Mesothelial cell of epicardium (in vitro differentiated cells): ENCODE data around the gene TMEM234. TPM values are rescaled to one million over a fixed set of nuclear protein-coding genes. Genes with fewer than 3 reads are reported as not detected.

Source experiments
- DNase-seq, 2 experiments: peaks; one replicate each; pipeline ENCODE4 v3.0.0; 2021; ENCODE audit warnings: low spot score in 2 of 2; ENCODE audit not compliant: unreplicated experiment in 2 of 2
- H3K27ac Mint-ChIP-seq: 2 replicates; pipeline ENCODE4 v1.8.0; 2021; ENCODE audit warnings: mixed read lengths
- H3K27me3 Mint-ChIP-seq: 2 replicates; pipeline ENCODE4 v1.8.0; 2021; ENCODE audit warnings: low read depth, mixed read lengths
- H3K36me3 Mint-ChIP-seq: 2 replicates; pipeline ENCODE4 v1.8.0; 2021; ENCODE audit warnings: mixed read lengths
- H3K4me1 Mint-ChIP-seq: 2 replicates; pipeline ENCODE4 v1.8.0; 2021; ENCODE audit warnings: mixed read lengths
- H3K4me3 Mint-ChIP-seq: 2 replicates; pipeline ENCODE4 v1.8.0; 2021; ENCODE audit warnings: mild to moderate bottlenecking, moderate library complexity, mixed read lengths
- H3K9me3 Mint-ChIP-seq: 2 replicates; pipeline ENCODE4 v1.8.0; 2021; ENCODE audit warnings: mixed read lengths
- CTCF ChIP-seq: fragments of 200-600 bp; sonication (generic); IDR thresholded peaks from one replicate; pipeline ENCODE4 v1.5.0; 2021; ENCODE audit warnings: antibody characterized with exemption; ENCODE audit not compliant: unreplicated experiment
- total RNA-seq: library from RNA; stranded (reverse); gene quantifications from 3 replicates; pipeline ENCODE4 v1.2.1, GENCODE V29; 2021

Gene TMEM234
- total RNA-seq, 1 donor from 2014 or later: 32.9 TPM

GRCh38 chr1:32231843-32232432 is 9.8 kb upstream of the TMEM234 start:
- Mint-ChIP-seq H3K27ac (peak overlapping the region; percentile 51), H3K27me3 (no peaks in the 10 kb centered on the region), H3K36me3 (peaks cover 29% of the 10 kb centered on the region), H3K4me3 (no peak overlapping the region), H3K9me3 (no peaks in the 10 kb centered on the region), H3K4me1 (no peaks in the 10 kb centered on the region)
- no peak for DNase-seq
- TF ChIP-seq CTCF: no peak

- H3K9me3 Mint-ChIP-seq: no peaks in the 10 kb centered on the region
- H3K4me1 Mint-ChIP-seq: peaks cover 4% of the 10 kb centered on the region
- no peak overlapping the region for H3K27ac Mint-ChIP-seq
- no peak for TF ChIP-seq CTCF
- DNase-seq: no peak
- no peak overlapping the region for H3K4me3 Mint-ChIP-seq
- H3K27me3 Mint-ChIP-seq: no peaks in the 10 kb centered on the region
- peaks cover 41% of the 10 kb centered on the region for H3K36me3 Mint-ChIP-seq
Observed at GRCh38 chr1:32228771-32229170, 6.6 kb upstream of the TMEM234 start.

- H3K9me3 Mint-ChIP-seq: no peaks in the 10 kb centered on the region
- peak overlapping the region; percentile 18 for H3K27ac Mint-ChIP-seq
- H3K36me3 Mint-ChIP-seq: peaks cover 31% of the 10 kb centered on the region
- DNase-seq: no peak
- H3K27me3 Mint-ChIP-seq: no peaks in the 10 kb centered on the region
- H3K4me1 Mint-ChIP-seq: peaks cover 25% of the 10 kb centered on the region
- H3K4me3 Mint-ChIP-seq: peak overlapping the region; percentile 98
- TF ChIP-seq CTCF: no peak
Observed at GRCh38 chr1:32224285-32224684, 2.1 kb upstream of the TMEM234 start.

GRCh38 chr1:32223683-32224082 is 1.5 kb upstream of the TMEM234 start:
- peaks cover 25% of the 10 kb centered on the region for H3K4me1 Mint-ChIP-seq
- peaks cover 26% of the 10 kb centered on the region for H3K36me3 Mint-ChIP-seq
- no peak for TF ChIP-seq CTCF
- no peak for DNase-seq
- peak overlapping the region; percentile 18 for H3K27ac Mint-ChIP-seq
- peak overlapping the region; percentile 98 for H3K4me3 Mint-ChIP-seq
- no peaks in the 10 kb centered on the region for H3K27me3 Mint-ChIP-seq
- H3K9me3 Mint-ChIP-seq: no peaks in the 10 kb centered on the region

DNA sequence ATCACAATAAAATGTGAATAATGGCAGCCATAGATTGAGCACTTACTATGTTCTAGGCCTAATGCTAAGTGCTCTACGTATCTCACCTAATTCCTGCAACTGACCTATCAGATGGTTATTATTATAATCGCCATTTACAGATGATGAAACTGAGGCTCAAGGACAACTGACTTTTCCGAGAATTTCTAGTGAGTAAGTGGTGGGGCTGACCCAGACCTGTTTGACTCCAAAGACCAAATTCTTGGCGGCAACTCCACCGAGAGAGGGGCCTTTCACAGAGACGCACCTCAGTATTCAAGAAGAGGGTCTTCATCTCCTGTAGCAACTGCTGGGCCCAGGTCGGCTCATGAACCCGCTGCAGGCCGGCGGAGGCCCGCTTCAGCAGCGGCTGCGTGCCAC is 573 bp downstream of the TMEM234 start:
- peaks cover 25% of the 10 kb centered on the region for H3K4me1 Mint-ChIP-seq
- no peaks in the 10 kb centered on the region for H3K27me3 Mint-ChIP-seq
- H3K9me3 Mint-ChIP-seq: no peaks in the 10 kb centered on the region
- H3K36me3 Mint-ChIP-seq: peaks cover 15% of the 10 kb centered on the region
- DNase-seq: no peak
- peak overlapping the region; percentile 98 for H3K4me3 Mint-ChIP-seq
- TF ChIP-seq CTCF: no peak
- peak overlapping the region; percentile 98 for H3K27ac Mint-ChIP-seq
